Thoracic aorta (tissue), 2 donors: ENCODE results near the gene RNU6-9. TPM values are rescaled to one million over a fixed set of nuclear protein-coding genes. Genes with fewer than 3 reads are reported as not detected.

Experiments used
- ATAC-seq: fragments of 150-250 bp; one replicate; pipeline ENCODE4 v1.8.0; 2017; ENCODE audit warnings: low read depth; ENCODE audit not compliant: insufficient number of reproducible peaks, low FRiP score
- DNase-seq: peaks from one replicate; pipeline ENCODE4 v3.0.0-alpha.2; 2020; ENCODE audit warnings: low spot score
- H3K27ac ChIP-seq, 2 donors: fragments of 200-600 bp; sonication (generic); 1 replicate in 1 of 2; 2 replicates in 1 of 2; pipeline ENCODE4 v1.5.1; 2016; ENCODE audit warnings: mild to moderate bottlenecking in 2 of 2, moderate library complexity in 2 of 2
- H3K27me3 ChIP-seq: fragments of 200-600 bp; sonication (generic); replicated peaks from 2 replicates; pipeline ENCODE4 v1.6.0; 2016; ENCODE audit warnings: mild to moderate bottlenecking; ENCODE audit not compliant: insufficient read depth
- H3K36me3 ChIP-seq: fragments of 200-600 bp; sonication (generic); one replicate; pipeline ENCODE4 v1.5.1; 2016
- H3K4me1 ChIP-seq, 2 donors: fragments of 200-600 bp; sonication (generic); 1 replicate in 1 of 2; 2 replicates in 1 of 2; pipeline versions ENCODE4 v1.5.1 to v1.6.0; 2016; ENCODE audit warnings: low read depth in 2 of 2, mild to moderate bottlenecking in 1 of 2; ENCODE audit not compliant: control insufficient read depth in 1 of 2
- H3K4me3 ChIP-seq: fragments of 200-600 bp; sonication (generic); 2 replicates; pipeline ENCODE4 v1.5.1; 2016; ENCODE audit warnings: mild to moderate bottlenecking
- H3K9me3 ChIP-seq: fragments of 200-600 bp; sonication (generic); 2 replicates; pipeline ENCODE4 v1.5.1; 2016
- CTCF ChIP-seq: fragments of 200-600 bp; sonication (generic); IDR thresholded peaks from one replicate; pipeline ENCODE4 v1.5.1; 2019; ENCODE audit warnings: antibody characterized with exemption
- total RNA-seq, 2 donors: library from RNA; depleted of rRNA; stranded (reverse); fragments of >200 nt; gene quantifications; one replicate each; pipeline versions ENCODE4 v1.1.0 to v1.2.3, GENCODE V29; 2016

Gene RNU6-9
- total RNA-seq, 2 donors from 2014 or later, result not detected

- H3K27me3 ChIP-seq, result no peaks in the 10 kb centered on the region
- no peak for ATAC-seq
- no peak for TF ChIP-seq CTCF
- H3K27ac ChIP-seq, result no peak overlapping the region
- no peaks in the 10 kb centered on the region for H3K36me3 ChIP-seq
- H3K4me1 ChIP-seq, result peaks cover 17 to 35% of the 10 kb centered on the region in 2 donors
- no peak for DNase-seq
- H3K9me3 ChIP-seq, result no peaks in the 10 kb centered on the region
- peak overlapping the region; percentile 79 for H3K4me3 ChIP-seq
These were observed 34.6 kb downstream of the RNU6-9 start for GRCh38 chr19:927780-928401.

GRCh38 chr19:928471-929202, 35.4 kb downstream of the RNU6-9 start:
- H3K27me3 ChIP-seq, result no peaks in the 10 kb centered on the region
- no peaks in the 10 kb centered on the region for H3K36me3 ChIP-seq
- H3K27ac ChIP-seq, result no peak overlapping the region
- DNase-seq (no peak), ATAC-seq (no peak)
- no peak overlapping the region for H3K4me3 ChIP-seq
- no peaks in the 10 kb centered on the region for H3K9me3 ChIP-seq
- TF ChIP-seq CTCF, result no peak
- peaks cover 22 to 42% of the 10 kb centered on the region in 2 donors for H3K4me1 ChIP-seq

GRCh38 chr19:929203-929890, 36.1 kb downstream of the RNU6-9 start:
- ATAC-seq, result no peak
- TF ChIP-seq CTCF, result no peak
- Histone ChIP-seq H3K36me3 (no peaks in the 10 kb centered on the region), H3K4me3 (no peak overlapping the region), H3K9me3 (no peaks in the 10 kb centered on the region), H3K27ac (no peak overlapping the region), H3K4me1 (peaks cover 29 to 45% of the 10 kb centered on the region in 2 donors), H3K27me3 (no peaks in the 10 kb centered on the region)
- DNase-seq, result no peak

- Histone ChIP-seq H3K9me3 (no peaks in the 10 kb centered on the region), H3K4me3 (no peak overlapping the region), H3K36me3 (no peaks in the 10 kb centered on the region), H3K27ac (no peak overlapping the region), H3K4me1 (peaks cover 27 to 45% of the 10 kb centered on the region in 2 donors), H3K27me3 (no peaks in the 10 kb centered on the region)
- no peak for TF ChIP-seq CTCF
- DNase-seq (no peak), ATAC-seq (no peak)
These were observed 36.6 kb downstream of the RNU6-9 start for GRCh38 chr19:929891-930258.

GRCh38 chr19:931860-932647, 38.8 kb downstream of the RNU6-9 start:
- no peak for TF ChIP-seq CTCF
- DNase-seq (no peak), ATAC-seq (no peak)
- Histone ChIP-seq H3K27ac (no peak overlapping the region), H3K36me3 (no peaks in the 10 kb centered on the region), H3K9me3 (no peaks in the 10 kb centered on the region), H3K4me3 (no peak overlapping the region), H3K27me3 (no peaks in the 10 kb centered on the region), H3K4me1 (peaks cover 30 to 44% of the 10 kb centered on the region in 2 donors)
